Activated CD4-positive, alpha-beta T cell treated with anti-CD3 and anti-CD28 coated beads, Interleukin-10, Interleukin-2, amounts not matched to agents 100 ng/mL and 50 ng/mL, durations not matched to agents 16 hours and 8 hours (primary cell): ENCODE results near the gene CELF4.

Source experiments
- DNase-seq: peaks from one replicate; pipeline ENCODE4 v3.0.0-alpha.2; 2020

The CELF4 gene

GRCh38 chr18:37339701-37340215 is 225.8 kb downstream of the CELF4 start:
- DNase-seq = no peak

- no peak for DNase-seq
Measured at GRCh38 chr18:37336568-37337285, 228.9 kb downstream of the CELF4 start.

GRCh38 chr18:37335409-37335736 is 230.2 kb downstream of the CELF4 start:
- no peak for DNase-seq

DNA sequence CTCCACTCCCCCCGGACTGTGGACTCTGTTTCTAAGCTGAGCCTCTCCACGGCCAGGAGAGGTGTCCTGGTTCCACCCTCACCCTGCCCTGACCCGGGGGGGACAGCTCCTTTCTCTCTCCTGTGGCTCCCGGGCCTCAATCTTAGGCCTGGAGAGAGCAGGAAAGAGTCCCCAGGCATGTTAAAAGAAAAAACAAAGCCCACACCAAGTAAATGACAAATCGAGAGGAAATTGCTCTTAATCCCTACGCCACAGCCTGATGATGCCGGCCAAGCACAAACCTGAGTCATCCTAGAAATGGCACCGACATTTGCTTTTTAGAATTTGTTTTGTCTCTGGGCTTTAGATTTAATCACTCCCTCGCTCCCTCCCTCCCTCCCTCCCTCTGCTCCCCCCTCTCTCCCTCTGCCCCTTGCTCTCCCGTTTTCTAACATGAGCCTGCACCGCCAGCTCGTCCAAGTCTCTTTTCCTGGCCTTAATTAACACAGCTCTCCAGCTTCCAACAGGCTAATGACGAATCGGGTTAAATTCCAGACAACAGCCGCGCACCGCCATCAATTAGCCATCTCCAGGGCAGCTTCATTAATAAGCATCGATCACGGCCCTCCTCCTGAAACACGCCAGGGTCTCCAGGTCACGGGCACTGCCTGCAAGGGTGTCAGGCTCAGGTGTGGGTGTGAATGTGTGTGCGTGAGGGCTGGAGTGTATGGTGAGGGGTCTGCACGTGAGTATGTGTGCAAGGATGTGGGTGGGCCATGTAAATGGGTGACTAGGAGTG is 230.8 kb downstream of the CELF4 start:
- DNase-seq = no peak

- no peak for DNase-seq
Measured at GRCh38 chr18:37332628-37333420, 232.8 kb downstream of the CELF4 start.

GRCh38 chr18:37332219-37332618 is 233.4 kb downstream of the CELF4 start:
- DNase-seq = no peak

GRCh38 chr18:37330173-37330572 is 235.4 kb downstream of the CELF4 start:
- DNase-seq = no peak

DNA sequence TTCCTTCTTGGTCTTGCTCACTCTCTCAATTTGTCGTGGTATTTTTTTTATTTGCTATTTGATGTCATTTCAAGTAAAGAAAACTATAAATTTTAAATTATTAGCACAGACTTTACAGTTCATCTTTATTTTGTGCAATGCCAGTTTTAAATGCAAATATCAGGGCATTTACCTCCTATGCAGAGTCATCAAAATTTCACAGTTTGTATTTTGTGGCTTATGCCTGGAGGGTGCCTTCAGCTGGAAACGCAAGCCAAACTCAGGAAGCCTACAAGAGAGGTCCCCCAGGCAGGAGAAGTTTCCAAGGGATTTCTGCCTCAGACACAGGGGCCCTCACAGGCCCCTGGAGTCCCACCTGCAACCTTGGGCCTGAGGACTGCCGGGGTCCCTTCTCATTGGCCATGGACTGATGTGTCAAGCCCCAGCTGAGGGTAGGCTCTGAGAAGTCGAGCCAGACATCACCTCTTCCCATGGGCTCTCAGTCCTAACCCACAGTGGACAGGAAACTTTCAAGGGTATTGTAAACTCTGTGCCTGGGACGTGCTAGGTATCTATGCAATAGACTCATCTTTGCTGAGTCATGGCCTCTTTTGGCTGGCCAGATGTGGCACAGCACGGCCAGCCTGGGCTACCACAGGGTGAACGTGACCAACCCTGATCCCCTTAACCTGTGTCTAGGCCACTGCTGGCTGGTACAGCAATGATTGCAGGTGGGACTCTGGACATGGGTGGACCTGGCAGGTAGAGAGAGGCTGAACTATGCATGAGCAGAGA is 236.5 kb downstream of the CELF4 start:
- DNase-seq = no peak

GRCh38 chr18:37327063-37327577 is 238.5 kb downstream of the CELF4 start:
- DNase-seq = no peak

DNA sequence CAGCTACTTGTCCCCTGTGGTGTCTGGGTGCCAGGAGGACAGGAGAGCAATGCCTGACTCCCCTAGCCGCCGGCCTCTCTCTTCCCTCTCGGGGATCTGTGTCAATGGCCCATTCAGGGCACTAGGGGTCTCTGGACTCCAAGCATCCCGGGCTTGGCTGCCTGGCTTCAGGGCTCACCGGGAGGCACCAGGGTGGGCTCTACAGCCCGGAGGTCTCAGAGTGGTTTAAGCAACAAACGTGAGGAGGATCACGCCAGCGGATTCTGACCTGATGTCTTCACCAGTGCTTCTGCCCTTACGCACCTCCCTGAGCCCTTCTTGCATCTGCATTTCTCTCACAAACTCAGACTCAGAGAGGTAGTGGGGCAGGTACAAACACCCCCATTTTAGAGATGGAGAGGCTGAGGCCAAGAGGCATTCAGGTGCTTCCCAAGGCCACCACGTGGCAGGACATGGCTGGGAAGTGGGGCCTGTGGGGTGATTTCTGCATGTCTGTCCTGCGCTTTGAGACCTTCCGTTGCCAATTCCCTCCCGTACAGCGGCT is 243.0 kb downstream of the CELF4 start:
- DNase-seq = peak; percentile 27

GRCh38 chr18:37321582-37322491 is 243.8 kb downstream of the CELF4 start:
- no peak for DNase-seq

- no peak for DNase-seq
Measured at GRCh38 chr18:37320317-37320716, 245.3 kb downstream of the CELF4 start.

- DNase-seq = no peak
Measured at GRCh38 chr18:37318360-37319355, 246.9 kb downstream of the CELF4 start.

GRCh38 chr18:37317486-37317885 is 248.1 kb downstream of the CELF4 start:
- no peak for DNase-seq

DNA sequence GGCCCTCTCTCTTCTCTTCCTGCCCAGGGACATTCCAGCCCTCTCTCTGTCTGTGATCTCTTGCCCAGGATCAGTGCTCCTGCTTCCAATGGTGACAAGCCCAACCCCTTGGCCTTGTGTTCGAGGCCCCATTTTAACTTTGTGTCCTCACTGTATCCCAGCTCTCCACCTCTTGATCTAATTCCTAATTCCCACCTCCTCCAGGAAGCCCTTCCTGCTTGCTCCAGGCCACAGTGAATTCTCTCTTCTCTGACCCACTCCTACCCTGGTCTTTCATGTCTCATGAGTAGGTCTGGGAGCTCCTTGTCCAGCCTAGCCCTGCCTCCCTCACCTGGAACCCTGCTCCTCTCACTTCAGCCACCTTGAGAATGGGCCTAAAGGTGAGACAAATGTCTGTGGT is 249.1 kb downstream of the CELF4 start:
- DNase-seq = no peak

- DNase-seq = no peak
Measured at GRCh38 chr18:37315935-37316334, 249.7 kb downstream of the CELF4 start.

GRCh38 chr18:37314534-37314933 is 251.1 kb downstream of the CELF4 start:
- no peak for DNase-seq

GRCh38 chr18:37313624-37314023 is 252.0 kb downstream of the CELF4 start:
- DNase-seq = no peak

- DNase-seq = no peak
Measured at GRCh38 chr18:37309861-37310260, 255.7 kb downstream of the CELF4 start.

DNA sequence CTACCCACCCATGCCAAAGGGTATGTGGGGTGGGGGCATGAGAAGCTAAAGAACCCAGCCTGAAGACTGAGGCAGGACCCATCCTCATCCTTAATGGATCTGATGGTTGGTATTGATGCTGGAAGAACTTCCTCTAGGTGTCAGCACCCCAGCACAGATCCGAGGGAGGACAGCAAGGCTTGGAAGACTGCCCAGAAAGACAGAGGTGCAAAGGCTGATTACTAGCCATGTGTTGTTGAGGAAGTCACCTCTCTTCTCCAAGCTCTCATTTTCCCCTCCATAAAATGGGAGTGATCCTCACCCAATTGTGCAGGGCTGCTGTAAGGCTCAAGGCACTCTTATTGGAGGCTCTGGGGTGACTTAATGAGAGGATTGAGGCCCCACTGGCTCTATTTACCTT is 256.5 kb downstream of the CELF4 start:
- no peak for DNase-seq
